CD14-positive monocyte (primary cell): ENCODE data around the gene ASCC3. TPM values are rescaled to one million over a fixed set of nuclear protein-coding genes. Genes with fewer than 3 reads are reported as not detected.

Experiments used
- DNase-seq, 3 donors: peaks; one replicate each; pipeline ENCODE4 v3.0.0-alpha.2; 2011 to 2022
- H2AFZ ChIP-seq: 2 replicates; pipeline ENCODE4 v1.6.0; 2012; ENCODE audit warnings: mild to moderate bottlenecking, low read depth, low read length, inconsistent platforms; ENCODE audit not compliant: insufficient read depth, poor library complexity, severe bottlenecking
- H3K27ac ChIP-seq, 2 donors: 1 replicate in 1 of 2; 2 replicates in 1 of 2; pipeline ENCODE4 v1.5.1; 2012 to 2013; ENCODE audit warnings: low read length in 2 of 2, control low read depth in 1 of 2, inconsistent platforms in 1 of 2, low read depth in 1 of 2, mild to moderate bottlenecking in 1 of 2
- H3K27me3 ChIP-seq, 2 donors: one replicate each; pipeline versions ENCODE4 v1.6.0 to v1.6.1; 2011 to 2013; ENCODE audit warnings: low read length in 2 of 2; ENCODE audit not compliant: control insufficient read depth in 2 of 2, insufficient read depth in 2 of 2
- H3K36me3 ChIP-seq, 2 donors: replicated peaks in 1 of 2; 1 replicate in 1 of 2; 2 replicates in 1 of 2; pipeline versions ENCODE4 v1.5.1 to v1.6.1; 2012 to 2013; ENCODE audit warnings: low read length in 2 of 2, control low read depth in 1 of 2, inconsistent platforms in 1 of 2, mild to moderate bottlenecking in 1 of 2; ENCODE audit not compliant: insufficient read depth in 2 of 2, control insufficient read depth in 1 of 2
- H3K4me1 ChIP-seq, 2 donors: 1 replicate in 1 of 2; 2 replicates in 1 of 2; pipeline versions ENCODE4 v1.5.1 to v1.6.1; 2012 to 2013; ENCODE audit warnings: low read length in 2 of 2, control low read depth in 1 of 2, inconsistent platforms in 1 of 2, mild to moderate bottlenecking in 1 of 2, moderate library complexity in 1 of 2; ENCODE audit not compliant: insufficient read depth in 2 of 2, control insufficient read depth in 1 of 2
- H3K4me2 ChIP-seq: replicated peaks from 2 replicates; pipeline ENCODE3; 2012; ENCODE audit warnings: low read length, moderate library complexity, mild to moderate bottlenecking; ENCODE audit not compliant: poor library complexity, severe bottlenecking; ENCODE audit errors: extremely low read depth
- H3K4me3 ChIP-seq, 3 experiments: fragments of 200-600 bp in 1 of 3; sonication (generic) in 1 of 3; replicated peaks in 1 of 3; 1 replicate in 2 of 3; 2 replicates in 1 of 3; pipeline ENCODE4 v1.5.1; 2011 to 2013; ENCODE audit warnings: low read length in 3 of 3, mild to moderate bottlenecking in 3 of 3, control low read depth in 2 of 3, low read depth in 2 of 3, inconsistent platforms in 1 of 3, moderate library complexity in 1 of 3
- H3K79me2 ChIP-seq: 2 replicates; pipeline ENCODE4 v1.6.0; 2012; ENCODE audit warnings: mild to moderate bottlenecking, control low read depth, inconsistent platforms, low read length, moderate library complexity; ENCODE audit not compliant: insufficient read depth
- H3K9ac ChIP-seq: 2 replicates; pipeline ENCODE4 v1.6.0; 2017; ENCODE audit warnings: low read length, mild to moderate bottlenecking; ENCODE audit not compliant: insufficient read depth, poor library complexity, severe bottlenecking
- H3K9me3 ChIP-seq, 2 donors: replicated peaks in 1 of 2; 1 replicate in 1 of 2; 2 replicates in 1 of 2; pipeline versions ENCODE4 v1.5.1 to v1.6.1; 2012 to 2013; ENCODE audit warnings: low read length in 2 of 2, control low read depth in 1 of 2; ENCODE audit not compliant: control insufficient read depth in 1 of 2, insufficient read depth in 1 of 2
- H4K20me1 ChIP-seq: 2 replicates; pipeline ENCODE4 v1.6.0; 2012; ENCODE audit warnings: mild to moderate bottlenecking, low read length, control low read depth, moderate library complexity; ENCODE audit not compliant: insufficient read depth
- H3K27ac Mint-ChIP-seq, 7 donors: one replicate each; pipeline ENCODE4 v1.8.0; 2020; ENCODE audit warnings: mild to moderate bottlenecking in 7 of 7, mixed read lengths in 7 of 7, moderate library complexity in 6 of 7, inconsistent platforms in 2 of 7
- H3K27me3 Mint-ChIP-seq, 3 donors: one replicate each; pipeline ENCODE4 v1.8.0; 2021 to 2022; ENCODE audit warnings: low read depth in 3 of 3, mild to moderate bottlenecking in 3 of 3, mixed read lengths in 3 of 3, moderate library complexity in 3 of 3, inconsistent platforms in 1 of 3
- H3K36me3 Mint-ChIP-seq, 2 donors: one replicate each; pipeline ENCODE4 v1.8.0; 2020; ENCODE audit warnings: mixed read lengths in 2 of 2, inconsistent platforms in 1 of 2, mild to moderate bottlenecking in 1 of 2
- H3K4me1 Mint-ChIP-seq: one replicate; pipeline ENCODE4 v1.8.0; 2020; ENCODE audit warnings: mild to moderate bottlenecking, mixed read lengths
- H3K4me3 Mint-ChIP-seq, 2 donors: one replicate each; pipeline ENCODE4 v1.8.0; 2020; ENCODE audit warnings: mild to moderate bottlenecking in 2 of 2, mixed read lengths in 2 of 2, moderate library complexity in 1 of 2
- H3K9me3 Mint-ChIP-seq, 7 donors: one replicate each; pipeline ENCODE4 v1.8.0; 2020 to 2022; ENCODE audit warnings: mixed read lengths in 7 of 7, mild to moderate bottlenecking in 6 of 7, moderate library complexity in 6 of 7, inconsistent platforms in 2 of 7
- WGBS: methylation state at CpG from one replicate; pipeline ENCODE4 v1.1.5; 2013; ENCODE audit warnings: missing lambda C conversion rate; ENCODE audit not compliant: insufficient coverage; 5-methylcytosine and 5-hydroxymethylcytosine counted together
- intact Hi-C, 2 donors: fragments of 100-400 bp; cut with micrococcal nuclease; formaldehyde crosslinking; loops; one replicate each; pipeline versions ENCODE4 v1.15.0 to v1.15.1; 2023
- polyA plus RNA-seq, 3 donors: library from polyadenylated mRNA; depleted of rRNA in 1 of 3; unstranded in 2 of 3; stranded (reverse) in 1 of 3; fragments of 300-500 nt in 2 of 3; fragments of >200 nt in 1 of 3; fragmentation: Illumina TruSeq in 2 of 3; gene quantifications; 1 replicate in 2 of 3; 2 replicates in 1 of 3; pipeline ENCODE4 v1.2.3, GENCODE V29; 2012 to 2021
- TF ChIP-seq, protein P1 (sequence below): fragments of 200-600 bp; IDR thresholded peaks from one replicate; pipeline ENCODE4 v1.8.0; 2022; ENCODE audit warnings: antibody characterized with exemption, mild to moderate bottlenecking

ASCC3 gene
- polyA plus RNA-seq, 3 donors = 6.4 to 12.9 (median 10.6) TPM

GRCh38 chr6:100633096-100633777 lies 247.9 kb downstream of the ASCC3 start:
- TF ChIP-seq, protein P1, sequence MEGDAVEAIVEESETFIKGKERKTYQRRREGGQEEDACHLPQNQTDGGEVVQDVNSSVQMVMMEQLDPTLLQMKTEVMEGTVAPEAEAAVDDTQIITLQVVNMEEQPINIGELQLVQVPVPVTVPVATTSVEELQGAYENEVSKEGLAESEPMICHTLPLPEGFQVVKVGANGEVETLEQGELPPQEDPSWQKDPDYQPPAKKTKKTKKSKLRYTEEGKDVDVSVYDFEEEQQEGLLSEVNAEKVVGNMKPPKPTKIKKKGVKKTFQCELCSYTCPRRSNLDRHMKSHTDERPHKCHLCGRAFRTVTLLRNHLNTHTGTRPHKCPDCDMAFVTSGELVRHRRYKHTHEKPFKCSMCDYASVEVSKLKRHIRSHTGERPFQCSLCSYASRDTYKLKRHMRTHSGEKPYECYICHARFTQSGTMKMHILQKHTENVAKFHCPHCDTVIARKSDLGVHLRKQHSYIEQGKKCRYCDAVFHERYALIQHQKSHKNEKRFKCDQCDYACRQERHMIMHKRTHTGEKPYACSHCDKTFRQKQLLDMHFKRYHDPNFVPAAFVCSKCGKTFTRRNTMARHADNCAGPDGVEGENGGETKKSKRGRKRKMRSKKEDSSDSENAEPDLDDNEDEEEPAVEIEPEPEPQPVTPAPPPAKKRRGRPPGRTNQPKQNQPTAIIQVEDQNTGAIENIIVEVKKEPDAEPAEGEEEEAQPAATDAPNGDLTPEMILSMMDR = no peak
- DNase-seq = no peak
- Mint-ChIP-seq H3K4me1 (no peaks in the 10 kb centered on the region), H3K27ac (no peak overlapping the region), H3K36me3 (peaks cover 25 to 29% of the 10 kb centered on the region in 2 donors), H3K9me3 (peaks cover 0 to 6% (median 1%) of the 10 kb centered on the region in 7 donors), H3K27me3 (no peaks in the 10 kb centered on the region), H3K4me3 (no peak overlapping the region)
- intact Hi-C loops = no loop called here
- 86% methylated on average over 6 of the region's 10 CpGs for WGBS
- Histone ChIP-seq H3K27ac (no peak overlapping the region), H3K9me3 (no peaks in the 10 kb centered on the region), H3K9ac (no peak overlapping the region), H3K4me1 (no peaks in the 10 kb centered on the region), H4K20me1 (no peaks in the 10 kb centered on the region), H3K4me2 (no peak overlapping the region), H2AFZ (no peak overlapping the region), H3K27me3 (no peaks in the 10 kb centered on the region), H3K36me3 (peaks cover 4 to 18% of the 10 kb centered on the region in 2 donors), H3K4me3 (no peak overlapping the region), H3K79me2 (no peaks in the 10 kb centered on the region)

- peaks cover 4 to 14% of the 10 kb centered on the region in 2 donors for H3K36me3 ChIP-seq
- no peak overlapping the region for H2AFZ ChIP-seq
- H3K9me3 ChIP-seq = no peaks in the 10 kb centered on the region
- intact Hi-C loops = no loop called here
- DNase-seq = no peak
- no CpG with 5 or more reads among the region's 2 CpGs for WGBS
- no peaks in the 10 kb centered on the region for H3K79me2 ChIP-seq
- H3K36me3 Mint-ChIP-seq = peaks cover 19 to 24% of the 10 kb centered on the region in 2 donors
- no peak overlapping the region for H3K9ac ChIP-seq
- no peaks in the 10 kb centered on the region for H4K20me1 ChIP-seq
- H3K4me1 ChIP-seq = no peaks in the 10 kb centered on the region
- peaks cover 0 to 3% (median 0%) of the 10 kb centered on the region in 7 donors for H3K9me3 Mint-ChIP-seq
- TF ChIP-seq, protein P1 = no peak
- H3K4me2 ChIP-seq = no peak overlapping the region
- H3K4me3 ChIP-seq = no peak overlapping the region
- H3K4me1 Mint-ChIP-seq = peaks cover 2% of the 10 kb centered on the region
- no peaks in the 10 kb centered on the region for H3K27me3 ChIP-seq
- H3K27me3 Mint-ChIP-seq = no peaks in the 10 kb centered on the region
- H3K27ac Mint-ChIP-seq = no peak overlapping the region
- H3K4me3 Mint-ChIP-seq = no peak overlapping the region
- no peak overlapping the region for H3K27ac ChIP-seq
These were observed 250.6 kb downstream of the ASCC3 start for GRCh38 chr6:100630536-100630935.
